HCT116 (cell line): ENCODE data around the gene PPP2CA. TPM values are rescaled to one million over a fixed set of nuclear protein-coding genes. Genes with fewer than 3 reads are reported as not detected.
A peak's percentile ranks its signal among the peaks of the same experiment; 100 is the strongest.

Experiments
- ATAC-seq: fragments of 200-7000 bp; cut with Tn5 transposase; 2 replicates; pipeline ENCODE4 v1.9.1; 2020; ENCODE audit warnings: mild to moderate bottlenecking, moderate library complexity
- BruUV-seq: library from RNA; stranded (reverse); fragments of 400-500 nt; replicated peaks from 2 replicates; lab custom pipeline; 2021; lab: Mats Ljungman, UMichigan
- CTCF ChIA-PET: fragments of 300-600 bp; sonication (Branson Sonifier 250); formaldehyde crosslinking; loops from one replicate; lab custom pipeline; 2021; ENCODE audit warnings: antibody characterized with exemption; lab: Charles Lee
- POLR2A ChIA-PET: fragments of 300-600, 350-600 bp; sonication (Branson Sonifier 250); formaldehyde crosslinking; loops from one replicate; lab custom pipeline; 2021; ENCODE audit warnings: antibody characterized with exemption; lab: Charles Lee
- RAD21 ChIA-PET, 2 experiments: fragments of 300-600 bp; sonication (Branson Sonifier 250); formaldehyde crosslinking; loops; one replicate each; lab custom pipeline; 2023; ENCODE audit warnings: low total read pairs in 2 of 2; ENCODE audit not compliant: uncharacterized antibody in 2 of 2, unreplicated experiment in 2 of 2, low non-redundant PET in 1 of 2; lab: Charles Lee
- DNase-seq: peaks from one replicate; pipeline ENCODE4 v3.0.0-alpha.2; 2010; ENCODE audit warnings: low read depth, low spot score
- H2AFZ ChIP-seq: fragments of 200-600 bp; shearing (Covaris generic), sonication (generic); 2 replicates; pipeline ENCODE4 v1.6.1; 2017; ENCODE audit warnings: low read depth, mixed run types, mixed read lengths, antibody characterized with exemption, low read length; ENCODE audit not compliant: poor library complexity, severe bottlenecking
- H3K27ac ChIP-seq: 2 replicates; pipeline ENCODE4 v1.5.1; 2012; ENCODE audit warnings: low read depth, low read length
- H3K27me3 ChIP-seq: fragments of 200-600 bp; sonication (generic); 2 replicates; pipeline ENCODE4 v1.6.1; 2016; ENCODE audit warnings: mixed run types, low read length, mixed read lengths; ENCODE audit not compliant: insufficient read depth
- H3K36me3 ChIP-seq, 2 experiments: fragments of 200-500 bp in 1 of 2; fragments of 200-600 bp in 1 of 2; sonication (Bioruptor generic) in 1 of 2; sonication (generic) in 1 of 2; 2 replicates each; pipeline versions ENCODE4 v1.5.1 to v1.6.1; 2014 to 2016; ENCODE audit warnings: low read length in 2 of 2, inconsistent platforms in 1 of 2, mixed read lengths in 1 of 2, mixed run types in 1 of 2; ENCODE audit not compliant: insufficient read depth in 2 of 2, control insufficient read depth in 1 of 2
- H3K4me1 ChIP-seq, 2 experiments: fragments of 200-600 bp in 1 of 2; sonication (generic) in 1 of 2; 2 replicates each; pipeline versions ENCODE4 v1.5.1 to v1.6.1; 2012 to 2017; ENCODE audit warnings: low read length in 2 of 2, inconsistent platforms in 1 of 2, mild to moderate bottlenecking in 1 of 2, mixed read lengths in 1 of 2, mixed run types in 1 of 2, moderate library complexity in 1 of 2; ENCODE audit not compliant: insufficient read depth in 2 of 2, control insufficient read depth in 1 of 2
- H3K4me2 ChIP-seq: fragments of 200-600 bp; sonication (generic); 2 replicates; pipeline ENCODE4 v1.6.1; 2017; ENCODE audit warnings: mixed run types, low read length, mixed read lengths
- H3K4me3 ChIP-seq, 2 experiments: fragments of 200-600 bp in 1 of 2; sonication (generic) in 1 of 2; replicated peaks in 1 of 2; 2 replicates each; pipeline ENCODE4 v1.5.1; 2011 to 2016; ENCODE audit warnings: low read length in 2 of 2, control low read depth in 1 of 2, low read depth in 1 of 2, mild to moderate bottlenecking in 1 of 2, mixed read lengths in 1 of 2, mixed run types in 1 of 2
- H3K79me2 ChIP-seq: fragments of 200-600 bp; sonication (generic); 2 replicates; pipeline ENCODE4 v1.6.1; 2017; ENCODE audit warnings: mild to moderate bottlenecking, mixed run types, low read length, moderate library complexity, mixed read lengths; ENCODE audit not compliant: insufficient read depth
- H3K9ac ChIP-seq: fragments of 200-600 bp; sonication (generic); 2 replicates; pipeline ENCODE4 v1.6.1; 2016; ENCODE audit warnings: low read length, mixed read lengths
- H3K9me2 ChIP-seq: fragments of 200-600 bp; sonication (generic), shearing (Covaris generic); 2 replicates; pipeline ENCODE4 v1.6.1; 2017; ENCODE audit warnings: mixed run types, mild to moderate bottlenecking, moderate library complexity; ENCODE audit not compliant: insufficient read depth
- H3K9me3 ChIP-seq, 2 experiments: fragments of 200-500 bp in 1 of 2; fragments of 200-600 bp in 1 of 2; sonication (Bioruptor generic) in 1 of 2; sonication (generic) in 1 of 2; 2 replicates each; pipeline ENCODE4 v1.6.1; 2014 to 2017; ENCODE audit warnings: low read length in 2 of 2, mixed read lengths in 2 of 2, inconsistent platforms in 1 of 2, low read depth in 1 of 2, mild to moderate bottlenecking in 1 of 2, mixed run types in 1 of 2, moderate library complexity in 1 of 2; ENCODE audit not compliant: control insufficient read depth in 1 of 2, insufficient read depth in 1 of 2
- H4K20me1 ChIP-seq: fragments of 200-600 bp; sonication (generic), shearing (Covaris generic); 2 replicates; pipeline ENCODE4 v1.6.1; 2017; ENCODE audit warnings: mixed run types, mild to moderate bottlenecking, moderate library complexity; ENCODE audit not compliant: insufficient read depth
- CBX3 ChIP-seq: IDR thresholded peaks from 2 replicates; pipeline ENCODE4 v1.6.1; 2012; ENCODE audit warnings: low read depth
- CEBPB ChIP-seq: IDR thresholded peaks from 2 replicates; pipeline ENCODE4 v1.6.1; 2012; ENCODE audit warnings: low read depth
- EGR1 ChIP-seq: IDR thresholded peaks from 2 replicates; pipeline ENCODE4 v1.6.1; 2012; ENCODE audit warnings: low read depth
- ELF1 ChIP-seq: IDR thresholded peaks from 2 replicates; pipeline ENCODE4 v1.6.1; 2012; ENCODE audit warnings: low read depth, borderline replicate concordance
- EZH2 ChIP-seq: fragments of 200-600 bp; sonication (generic); IDR thresholded peaks from 2 replicates; pipeline ENCODE4 v1.6.1; 2017; ENCODE audit warnings: antibody characterized with exemption, mixed run types
- EZH2phosphoT487 ChIP-seq: fragments of 200-600 bp; IDR thresholded peaks from 2 replicates; pipeline ENCODE4 v1.6.1; 2018; ENCODE audit warnings: antibody characterized with exemption, borderline replicate concordance
- FOSL1 ChIP-seq: IDR thresholded peaks from 2 replicates; pipeline ENCODE4 v1.6.1; 2012; ENCODE audit warnings: low read depth
- JUND ChIP-seq: IDR thresholded peaks from 2 replicates; pipeline ENCODE4 v1.6.1; 2012
- POLR2A ChIP-seq: IDR thresholded peaks from 2 replicates; pipeline ENCODE4 v1.7.0; 2011; ENCODE audit warnings: borderline replicate concordance; ENCODE audit not compliant: insufficient read depth, insufficient read length; ENCODE audit errors: extremely low read depth
- POLR2AphosphoS5 ChIP-seq: IDR thresholded peaks from 2 replicates; pipeline ENCODE4 v1.6.1; 2011; ENCODE audit warnings: mild to moderate bottlenecking, low read depth, low read length, moderate library complexity
- RAD21 ChIP-seq: IDR thresholded peaks from 2 replicates; pipeline ENCODE4 v1.6.1; 2012; ENCODE audit warnings: low read depth, mild to moderate bottlenecking
- SP1 ChIP-seq: IDR thresholded peaks from 2 replicates; pipeline ENCODE4 v1.6.1; 2012; ENCODE audit warnings: low read depth
- SRF ChIP-seq: IDR thresholded peaks from 2 replicates; pipeline ENCODE4 v1.6.1; 2012; ENCODE audit warnings: low read depth
- TCF7L2 ChIP-seq: IDR thresholded peaks from 2 replicates; pipeline ENCODE4 v1.7.0; 2011; ENCODE audit warnings: borderline replicate concordance, inconsistent platforms; ENCODE audit not compliant: insufficient read depth, insufficient read length; ENCODE audit errors: extremely low read depth
- YY1 ChIP-seq: IDR thresholded peaks from 2 replicates; pipeline ENCODE4 v1.6.1; 2011; ENCODE audit warnings: low read length, low read depth, moderate library complexity, mild to moderate bottlenecking; ENCODE audit not compliant: insufficient replicate concordance; ENCODE audit errors: extremely low read depth
- ZFX ChIP-seq: fragments of 450-650 bp; IDR thresholded peaks from 2 replicates; pipeline ENCODE4 v1.6.1; 2017
- intact Hi-C: fragments of 100-400 bp; cut with micrococcal nuclease; formaldehyde crosslinking; loops from 2 replicates; pipeline ENCODE4 v1.10.0; 2022
- total RNA-seq: library from RNA; stranded (reverse); gene quantifications from one replicate; pipeline ENCODE4 v1.2.1, GENCODE V29; 2021; ENCODE audit not compliant: unreplicated experiment
- TF ChIP-seq, protein P1 (sequence below): IDR thresholded peaks from 2 replicates; pipeline ENCODE4 v1.6.1; 2012
- TF ChIP-seq, protein P2 (sequence below): IDR thresholded peaks from 2 replicates; pipeline ENCODE4 v1.6.1; 2012
- TF ChIP-seq, protein P3 (sequence below), 3 experiments: fragments of 200-600 bp in 1 of 3; sonication (generic) in 1 of 3; IDR thresholded peaks in 2 of 3; conservative IDR thresholded peaks in 1 of 3; 2 replicates each; pipeline ENCODE4 v1.5.1; 2012 to 2017; ENCODE audit warnings: low read depth in 2 of 3, low read length in 2 of 3, antibody characterized with exemption in 1 of 3, borderline replicate concordance in 1 of 3, control low read depth in 1 of 3, mild to moderate bottlenecking in 1 of 3, mixed read lengths in 1 of 3, mixed run types in 1 of 3, moderate library complexity in 1 of 3; ENCODE audit not compliant: insufficient read depth in 1 of 3
- TF ChIP-seq, protein P4 (sequence below): IDR thresholded peaks from 2 replicates; pipeline ENCODE4 v1.6.1; 2011; ENCODE audit warnings: mild to moderate bottlenecking, low read length, moderate library complexity; ENCODE audit not compliant: insufficient replicate concordance; ENCODE audit errors: extremely low read depth
- TF ChIP-seq, protein P5 (sequence below): IDR thresholded peaks from 2 replicates; pipeline ENCODE4 v1.6.1; 2012; ENCODE audit warnings: low read depth

Gene PPP2CA
- total RNA-seq, 1 experiment from 2014 or later: 167 TPM

DNA sequence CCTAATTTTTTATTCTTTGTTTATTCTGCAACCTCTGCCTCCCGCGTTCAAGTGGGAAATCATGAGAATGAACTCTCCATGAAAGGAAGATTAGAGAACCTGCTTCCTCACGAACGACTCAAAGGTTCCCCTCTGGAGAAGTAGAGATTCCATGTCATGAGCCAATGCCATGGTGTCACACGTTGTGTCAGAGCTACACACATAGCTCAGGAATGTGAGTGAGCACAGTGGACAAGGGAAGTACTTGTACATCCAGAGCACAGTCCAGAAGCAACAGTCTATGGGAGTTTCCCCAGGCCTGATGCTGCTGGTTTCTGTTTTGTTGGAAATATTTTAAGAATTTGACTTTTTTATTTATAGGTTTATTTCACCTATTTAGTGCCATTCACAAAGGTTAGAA, 26.8 kb upstream of the PPP2CA start:
- Histone ChIP-seq H3K4me3 (no peak overlapping the region), H3K4me2 (peak overlapping the region; percentile 23)
- peak; percentile 89 for ATAC-seq
- TF ChIP-seq JUND (peak; percentile 52; the same call in 1 of the 2 replicates), ZFX (no peak), CEBPB (peak; percentile 54), SP1 (0 out of 2 replicates have a peak, but pooled peaks have one; percentile 24), FOSL1 (0 out of 2 replicates have a peak, but pooled peaks have one; percentile 38), EGR1 (no peak), ELF1 (no peak), RAD21 (no peak), CBX3 (0 out of 2 replicates have a peak, but pooled peaks have one; percentile 40), TCF7L2 (no peak), POLR2A (no peak), EZH2phosphoT487 (no peak), YY1 (no peak), SRF (no peak), POLR2AphosphoS5 (no peak), EZH2 (no peak)
- TF ChIP-seq, protein P1, sequence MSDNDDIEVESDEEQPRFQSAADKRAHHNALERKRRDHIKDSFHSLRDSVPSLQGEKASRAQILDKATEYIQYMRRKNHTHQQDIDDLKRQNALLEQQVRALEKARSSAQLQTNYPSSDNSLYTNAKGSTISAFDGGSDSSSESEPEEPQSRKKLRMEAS: 0 out of 2 replicates have a peak, but pooled peaks have one; percentile 19
- TF ChIP-seq, protein P2, sequence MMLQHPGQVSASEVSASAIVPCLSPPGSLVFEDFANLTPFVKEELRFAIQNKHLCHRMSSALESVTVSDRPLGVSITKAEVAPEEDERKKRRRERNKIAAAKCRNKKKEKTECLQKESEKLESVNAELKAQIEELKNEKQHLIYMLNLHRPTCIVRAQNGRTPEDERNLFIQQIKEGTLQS: no peak
- TF ChIP-seq, protein P3, sequence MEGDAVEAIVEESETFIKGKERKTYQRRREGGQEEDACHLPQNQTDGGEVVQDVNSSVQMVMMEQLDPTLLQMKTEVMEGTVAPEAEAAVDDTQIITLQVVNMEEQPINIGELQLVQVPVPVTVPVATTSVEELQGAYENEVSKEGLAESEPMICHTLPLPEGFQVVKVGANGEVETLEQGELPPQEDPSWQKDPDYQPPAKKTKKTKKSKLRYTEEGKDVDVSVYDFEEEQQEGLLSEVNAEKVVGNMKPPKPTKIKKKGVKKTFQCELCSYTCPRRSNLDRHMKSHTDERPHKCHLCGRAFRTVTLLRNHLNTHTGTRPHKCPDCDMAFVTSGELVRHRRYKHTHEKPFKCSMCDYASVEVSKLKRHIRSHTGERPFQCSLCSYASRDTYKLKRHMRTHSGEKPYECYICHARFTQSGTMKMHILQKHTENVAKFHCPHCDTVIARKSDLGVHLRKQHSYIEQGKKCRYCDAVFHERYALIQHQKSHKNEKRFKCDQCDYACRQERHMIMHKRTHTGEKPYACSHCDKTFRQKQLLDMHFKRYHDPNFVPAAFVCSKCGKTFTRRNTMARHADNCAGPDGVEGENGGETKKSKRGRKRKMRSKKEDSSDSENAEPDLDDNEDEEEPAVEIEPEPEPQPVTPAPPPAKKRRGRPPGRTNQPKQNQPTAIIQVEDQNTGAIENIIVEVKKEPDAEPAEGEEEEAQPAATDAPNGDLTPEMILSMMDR (IDR thresholded peaks at IDR 0.05 in 2 of 3, conservative IDR thresholded peaks at IDR 0.05 in 1 of 3; ENCODE audit: borderline replicate concordance in 1 of 3, insufficient read depth in 1 of 3, low read depth in 2 of 3, low read length in 2 of 3): no peak
- TF ChIP-seq, protein P4, sequence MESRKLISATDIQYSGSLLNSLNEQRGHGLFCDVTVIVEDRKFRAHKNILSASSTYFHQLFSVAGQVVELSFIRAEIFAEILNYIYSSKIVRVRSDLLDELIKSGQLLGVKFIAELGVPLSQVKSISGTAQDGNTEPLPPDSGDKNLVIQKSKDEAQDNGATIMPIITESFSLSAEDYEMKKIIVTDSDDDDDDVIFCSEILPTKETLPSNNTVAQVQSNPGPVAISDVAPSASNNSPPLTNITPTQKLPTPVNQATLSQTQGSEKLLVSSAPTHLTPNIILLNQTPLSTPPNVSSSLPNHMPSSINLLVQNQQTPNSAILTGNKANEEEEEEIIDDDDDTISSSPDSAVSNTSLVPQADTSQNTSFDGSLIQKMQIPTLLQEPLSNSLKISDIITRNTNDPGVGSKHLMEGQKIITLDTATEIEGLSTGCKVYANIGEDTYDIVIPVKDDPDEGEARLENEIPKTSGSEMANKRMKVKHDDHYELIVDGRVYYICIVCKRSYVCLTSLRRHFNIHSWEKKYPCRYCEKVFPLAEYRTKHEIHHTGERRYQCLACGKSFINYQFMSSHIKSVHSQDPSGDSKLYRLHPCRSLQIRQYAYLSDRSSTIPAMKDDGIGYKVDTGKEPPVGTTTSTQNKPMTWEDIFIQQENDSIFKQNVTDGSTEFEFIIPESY: no peak
- TF ChIP-seq, protein P5, sequence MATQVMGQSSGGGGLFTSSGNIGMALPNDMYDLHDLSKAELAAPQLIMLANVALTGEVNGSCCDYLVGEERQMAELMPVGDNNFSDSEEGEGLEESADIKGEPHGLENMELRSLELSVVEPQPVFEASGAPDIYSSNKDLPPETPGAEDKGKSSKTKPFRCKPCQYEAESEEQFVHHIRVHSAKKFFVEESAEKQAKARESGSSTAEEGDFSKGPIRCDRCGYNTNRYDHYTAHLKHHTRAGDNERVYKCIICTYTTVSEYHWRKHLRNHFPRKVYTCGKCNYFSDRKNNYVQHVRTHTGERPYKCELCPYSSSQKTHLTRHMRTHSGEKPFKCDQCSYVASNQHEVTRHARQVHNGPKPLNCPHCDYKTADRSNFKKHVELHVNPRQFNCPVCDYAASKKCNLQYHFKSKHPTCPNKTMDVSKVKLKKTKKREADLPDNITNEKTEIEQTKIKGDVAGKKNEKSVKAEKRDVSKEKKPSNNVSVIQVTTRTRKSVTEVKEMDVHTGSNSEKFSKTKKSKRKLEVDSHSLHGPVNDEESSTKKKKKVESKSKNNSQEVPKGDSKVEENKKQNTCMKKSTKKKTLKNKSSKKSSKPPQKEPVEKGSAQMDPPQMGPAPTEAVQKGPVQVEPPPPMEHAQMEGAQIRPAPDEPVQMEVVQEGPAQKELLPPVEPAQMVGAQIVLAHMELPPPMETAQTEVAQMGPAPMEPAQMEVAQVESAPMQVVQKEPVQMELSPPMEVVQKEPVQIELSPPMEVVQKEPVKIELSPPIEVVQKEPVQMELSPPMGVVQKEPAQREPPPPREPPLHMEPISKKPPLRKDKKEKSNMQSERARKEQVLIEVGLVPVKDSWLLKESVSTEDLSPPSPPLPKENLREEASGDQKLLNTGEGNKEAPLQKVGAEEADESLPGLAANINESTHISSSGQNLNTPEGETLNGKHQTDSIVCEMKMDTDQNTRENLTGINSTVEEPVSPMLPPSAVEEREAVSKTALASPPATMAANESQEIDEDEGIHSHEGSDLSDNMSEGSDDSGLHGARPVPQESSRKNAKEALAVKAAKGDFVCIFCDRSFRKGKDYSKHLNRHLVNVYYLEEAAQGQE: no peak

More for the DNA sequence above, 26.8 kb upstream of the PPP2CA start:
- Histone ChIP-seq H3K27me3 (no peaks in the 10 kb centered on the region), H2AFZ (peak overlapping the region; percentile 57), H3K4me1 (peaks cover 1 to 24% of the 10 kb centered on the region in 2 experiments), H4K20me1 (no peaks in the 10 kb centered on the region), H3K27ac (no peak overlapping the region), H3K9ac (no peak overlapping the region; the same call in 1 of the 2 replicates), H3K9me3 (no peaks in the 10 kb centered on the region), H3K9me2 (no peaks in the 10 kb centered on the region), H3K36me3 (no peaks in the 10 kb centered on the region), H3K79me2 (no peaks in the 10 kb centered on the region)
- intact Hi-C loops: no loop called here
- BruUV-seq: no TSS peak
- peak; percentile 74 for DNase-seq
- ChIA-PET RAD21 (interaction anchor here in 1 of 2 experiments (0.6 kb wide), 1 partner anchor 34 kb away, joined by 3 read pairs; no protein-coding TSS in a partner anchor), CTCF (no interaction called here), POLR2A (interaction anchor here (1.0 to 1.2 kb wide), 2 partner anchors 27 to 76 kb away, joined by 3 to 4 read pairs; partner anchors contain the start of genes PPP2CA and SKP1)
